Choroid plexus epithelial cell (primary cell): ENCODE measurements around the gene DHTKD1.

Source experiments
- DNase-seq: peaks from one replicate; pipeline ENCODE4 v3.0.0-alpha.2; 2010; ENCODE audit warnings: low read depth
- H3K4me3 ChIP-seq: 2 replicates; pipeline ENCODE4 v1.5.1; 2011; ENCODE audit warnings: low read depth, mild to moderate bottlenecking, control low read depth, low read length, moderate library complexity
- TF ChIP-seq, protein P1 (sequence below): conservative IDR thresholded peaks from 2 replicates; pipeline ENCODE4 v1.5.1; 2011; ENCODE audit warnings: low read depth, mild to moderate bottlenecking, control low read depth, inconsistent platforms, low read length, moderate library complexity

Gene DHTKD1

DNA sequence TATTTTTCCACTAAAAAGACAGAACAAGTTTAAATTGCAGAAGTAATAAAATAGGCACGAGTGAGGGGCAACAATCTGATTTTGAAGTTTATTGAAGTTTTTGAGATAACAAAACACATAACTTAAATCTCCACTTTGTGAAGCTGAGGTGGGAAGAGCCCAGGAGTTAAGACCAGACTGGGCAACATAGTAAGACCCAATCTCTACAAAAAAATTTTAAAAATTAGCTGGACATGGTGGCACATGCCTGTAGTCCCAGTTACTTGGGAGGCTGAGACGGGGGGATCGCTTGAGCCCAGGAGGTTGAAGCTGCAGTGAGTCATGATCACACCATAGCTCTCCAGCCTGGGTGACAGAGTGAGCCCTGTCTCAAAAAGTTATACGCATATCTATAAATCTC lies 37.4 kb upstream of the DHTKD1 start:
- no peak overlapping the region for H3K4me3 ChIP-seq
- TF ChIP-seq, protein P1, sequence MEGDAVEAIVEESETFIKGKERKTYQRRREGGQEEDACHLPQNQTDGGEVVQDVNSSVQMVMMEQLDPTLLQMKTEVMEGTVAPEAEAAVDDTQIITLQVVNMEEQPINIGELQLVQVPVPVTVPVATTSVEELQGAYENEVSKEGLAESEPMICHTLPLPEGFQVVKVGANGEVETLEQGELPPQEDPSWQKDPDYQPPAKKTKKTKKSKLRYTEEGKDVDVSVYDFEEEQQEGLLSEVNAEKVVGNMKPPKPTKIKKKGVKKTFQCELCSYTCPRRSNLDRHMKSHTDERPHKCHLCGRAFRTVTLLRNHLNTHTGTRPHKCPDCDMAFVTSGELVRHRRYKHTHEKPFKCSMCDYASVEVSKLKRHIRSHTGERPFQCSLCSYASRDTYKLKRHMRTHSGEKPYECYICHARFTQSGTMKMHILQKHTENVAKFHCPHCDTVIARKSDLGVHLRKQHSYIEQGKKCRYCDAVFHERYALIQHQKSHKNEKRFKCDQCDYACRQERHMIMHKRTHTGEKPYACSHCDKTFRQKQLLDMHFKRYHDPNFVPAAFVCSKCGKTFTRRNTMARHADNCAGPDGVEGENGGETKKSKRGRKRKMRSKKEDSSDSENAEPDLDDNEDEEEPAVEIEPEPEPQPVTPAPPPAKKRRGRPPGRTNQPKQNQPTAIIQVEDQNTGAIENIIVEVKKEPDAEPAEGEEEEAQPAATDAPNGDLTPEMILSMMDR: no peak

DNA sequence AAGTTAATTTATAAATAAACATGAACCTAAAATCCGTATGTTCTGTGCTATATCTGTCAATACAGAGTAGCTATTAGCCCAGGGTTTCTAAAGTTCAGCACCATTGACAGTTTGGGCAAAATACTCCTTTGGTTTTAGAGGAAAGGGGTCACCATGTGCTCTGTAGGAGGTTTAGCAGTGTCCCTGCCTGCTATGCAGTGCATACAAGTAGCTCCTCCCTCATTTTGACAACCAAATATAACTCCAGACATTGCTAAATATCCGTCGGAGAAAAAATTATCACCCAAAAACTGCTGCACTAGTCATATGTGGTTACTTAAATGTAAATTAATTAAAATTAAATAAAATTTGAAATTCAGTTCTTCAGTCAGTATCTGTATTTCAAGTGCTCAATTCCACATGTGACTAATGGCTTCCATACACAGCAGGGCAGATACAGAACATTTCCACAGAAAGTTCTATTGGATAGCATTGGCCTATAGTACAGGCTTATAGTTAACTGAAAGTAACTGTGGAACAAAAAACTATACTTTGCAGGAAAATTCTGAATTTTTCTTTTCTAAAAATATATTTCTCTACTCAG lies 32.6 kb upstream of the DHTKD1 start:
- H3K4me3 ChIP-seq: no peak overlapping the region
- no peak for DNase-seq
- TF ChIP-seq, protein P1: no peak

More for the DNA sequence above, 37.4 kb upstream of the DHTKD1 start:
- DNase-seq: no peak

DNA sequence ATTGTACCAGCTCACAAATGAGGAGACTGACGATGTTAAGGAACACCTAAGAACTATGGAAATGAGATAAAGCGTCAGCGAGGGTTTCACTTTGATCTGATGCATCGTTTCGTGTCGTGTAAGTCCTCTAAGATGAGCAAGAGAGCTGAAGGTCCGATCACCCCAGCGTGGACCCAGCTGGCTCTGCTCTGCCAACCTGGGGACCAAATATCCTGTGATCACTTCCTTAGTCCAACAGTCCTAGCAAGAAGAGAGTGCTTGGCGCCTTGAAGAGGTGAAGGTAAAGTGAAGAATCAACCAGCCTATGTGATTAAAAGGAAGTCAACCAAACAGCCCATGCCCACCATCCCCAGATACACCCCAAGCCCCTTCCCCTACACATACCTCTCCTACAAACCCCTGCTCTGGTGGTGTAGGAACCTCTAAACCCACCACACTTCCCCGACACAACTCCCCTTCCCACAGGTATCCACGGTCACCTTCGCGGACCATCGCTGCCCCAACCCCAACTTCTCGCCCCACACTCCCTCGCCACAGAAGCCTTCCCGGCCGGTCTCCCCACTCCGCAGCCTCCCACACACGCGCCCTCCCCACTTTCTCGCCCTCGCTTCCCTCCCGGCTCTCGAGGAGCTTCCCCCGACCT lies 26.9 kb upstream of the DHTKD1 start:
- TF ChIP-seq, protein P1: no peak
- peak overlapping the region; percentile 99 for H3K4me3 ChIP-seq
- peak; percentile 39 for DNase-seq

DNA sequence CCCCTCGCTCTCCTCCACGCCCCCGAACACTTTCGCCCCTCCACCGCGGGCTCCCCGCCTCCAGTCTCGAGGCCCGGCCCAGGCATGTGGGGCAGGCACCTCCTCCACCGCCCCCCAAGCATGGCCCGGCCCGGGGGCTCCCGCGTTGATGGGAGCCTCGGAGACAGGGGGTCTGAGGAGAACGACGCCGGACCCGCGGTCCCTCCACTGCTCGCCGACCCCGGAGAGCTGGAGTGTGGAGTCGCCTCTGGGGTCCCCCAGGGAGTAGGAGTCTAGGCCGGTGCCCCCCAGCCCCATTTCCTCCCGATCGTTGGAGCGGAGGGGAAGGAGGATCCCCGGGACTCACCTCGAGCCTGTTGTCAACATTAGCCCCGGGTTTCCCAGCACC lies 26.4 kb upstream of the DHTKD1 start:
- DNase-seq: peak; percentile 18
- H3K4me3 ChIP-seq: peak overlapping the region; percentile 99

DNA sequence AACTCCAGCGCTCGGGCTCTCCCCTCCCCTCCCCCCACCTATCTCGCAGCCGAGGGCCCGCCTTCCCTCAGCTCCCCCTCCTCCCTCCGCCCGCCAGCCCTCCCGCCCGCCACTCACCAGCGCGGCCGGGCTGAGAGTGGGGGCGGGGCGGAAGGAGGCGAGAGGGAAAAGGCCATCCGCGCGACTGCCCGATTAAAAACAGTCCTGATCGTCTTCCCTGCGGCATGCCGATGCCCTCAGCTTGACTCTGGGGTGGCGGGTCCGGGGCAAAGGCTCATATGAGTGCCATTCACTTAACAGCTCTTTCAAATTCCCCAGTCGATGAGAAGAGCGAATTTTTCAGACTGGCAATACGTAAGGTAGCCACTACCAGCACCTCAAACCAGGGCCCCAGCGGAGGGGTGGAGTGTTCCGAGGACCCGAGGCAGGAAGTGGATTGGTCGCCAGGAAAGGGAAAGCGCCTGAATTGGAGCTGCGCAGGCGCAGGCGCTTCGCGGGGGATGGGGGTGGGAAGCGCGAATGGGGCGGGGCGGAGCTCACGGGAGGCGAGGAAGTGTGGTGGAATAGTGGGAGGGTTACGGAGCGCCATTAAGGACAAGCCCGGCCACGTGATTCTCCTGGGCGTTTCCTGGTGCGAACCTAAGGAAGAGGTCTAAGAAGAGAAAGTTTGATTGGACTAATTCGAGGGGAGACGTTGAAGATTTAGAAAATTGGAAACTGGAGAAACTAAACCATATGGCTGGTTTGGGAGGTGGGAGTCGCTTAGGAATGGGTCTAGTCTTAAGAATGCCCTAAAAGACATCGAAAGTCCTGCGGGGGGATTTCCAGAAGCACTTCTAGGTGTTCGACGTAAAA lies 25.7 kb upstream of the DHTKD1 start, which contains the start of gene UPF2:
Gene UPF2 (minus strand): TSS at position 13 of the 855 bp plus-strand sequence. CDS start 7,386 bp downstream, outside the sequence.
- H3K4me3 ChIP-seq: peak within 1 kb of the TSS; percentile 99
- DNase-seq: peak; percentile 99
- TF ChIP-seq, protein P1: no peak

More for the DNA sequence above, 26.4 kb upstream of the DHTKD1 start:
- TF ChIP-seq, protein P1: no peak

DNA sequence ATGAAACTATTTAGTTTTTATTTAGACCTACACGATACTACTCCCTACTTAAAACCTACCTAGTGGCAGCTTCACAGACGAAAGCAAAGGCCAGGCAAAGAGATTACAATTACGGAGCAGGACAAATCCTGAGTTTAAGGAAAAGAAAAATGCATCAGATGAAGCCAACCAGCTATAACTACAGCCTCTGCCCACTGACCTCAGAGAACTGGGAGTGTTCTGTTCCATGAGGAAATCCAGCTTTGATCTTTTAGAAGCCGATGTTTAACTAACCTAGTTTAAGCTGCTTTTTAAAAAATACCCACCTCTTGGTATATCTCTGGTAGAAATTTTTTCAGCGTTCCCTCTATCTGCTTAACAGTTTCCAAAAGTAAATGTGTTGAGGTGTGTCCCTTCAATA lies 23.2 kb upstream of the DHTKD1 start:
- DNase-seq: no peak
- H3K4me3 ChIP-seq: no peak overlapping the region
- TF ChIP-seq, protein P1: no peak
